Thoracic aorta endothelial cell (primary cell): ENCODE results near the gene WNT2B. TPM values are rescaled to one million over a fixed set of nuclear protein-coding genes. Genes with fewer than 3 reads are reported as not detected.

Source experiments
- total RNA-seq: library from RNA; depleted of rRNA; stranded (reverse); fragments of >200 nt; gene quantifications from 2 replicates; pipeline ENCODE4 v1.2.3, GENCODE V29; 2012

WNT2B gene
- total RNA-seq = 3.1 and 3.4 TPM in 2 replicates

DNA sequence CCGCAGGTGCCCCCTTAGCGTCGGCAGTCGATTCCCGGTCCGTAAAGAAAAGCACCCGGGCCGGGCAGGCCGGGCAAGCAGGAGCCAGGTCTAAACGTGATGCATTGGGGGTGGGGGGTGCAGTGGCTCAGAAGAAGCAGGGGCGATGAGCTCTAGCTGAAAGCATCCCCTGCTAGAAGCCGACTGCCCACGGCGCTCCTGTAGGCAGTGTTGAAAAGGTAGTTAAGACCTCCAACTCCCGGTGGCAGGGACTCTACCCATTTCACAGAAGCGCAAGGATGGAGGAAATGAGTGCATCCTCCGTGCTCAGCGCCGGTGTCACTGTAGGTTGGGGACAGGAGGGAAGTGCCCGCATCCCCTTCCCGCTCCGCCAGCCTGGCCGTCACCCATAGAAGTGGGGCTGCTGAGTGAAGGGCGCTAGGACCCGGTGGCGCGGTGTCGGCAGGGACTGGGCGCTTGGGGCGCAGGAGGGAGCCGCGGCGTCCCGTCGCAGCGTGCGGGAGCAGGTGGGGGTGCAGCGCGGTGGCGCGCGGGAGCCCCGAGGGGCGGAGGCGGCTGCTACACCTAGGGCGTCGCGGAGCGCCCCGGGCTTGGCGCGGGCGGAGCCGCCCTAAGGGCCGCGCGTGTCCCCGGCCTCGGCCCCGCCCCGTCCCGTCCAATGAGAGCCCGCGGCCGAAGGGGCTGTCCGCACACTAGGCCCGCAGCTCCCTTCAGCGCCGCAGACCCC is at the start of gene WNT2B:
Gene WNT2B (plus strand): TSS at position 688 of the 727 bp plus-strand sequence. CDS start 298 bp downstream, outside the sequence.

Other genes starting within 250 kb of the WNT2B start
- gene CTTNBP2NL, start 112.8 kb upstream of the WNT2B start, total RNA-seq = 64.1 and 68.7 TPM in 2 replicates
- gene ST7L, start 110.2 kb downstream of the WNT2B start, total RNA-seq = 18.9 and 22.8 TPM in 2 replicates
- gene CAPZA1, start 110.9 kb downstream of the WNT2B start, total RNA-seq = 374 and 404 TPM in 2 replicates
- gene MOV10, start 165.7 kb downstream of the WNT2B start, total RNA-seq = 42.2 and 54.1 TPM in 2 replicates
- 618 and 791 TPM in 2 replicates for gene RHOC, start 198.2 kb downstream of the WNT2B start, total RNA-seq
- 0.65 and 1.9 TPM in 2 replicates for gene PPM1J, start 206.4 kb downstream of the WNT2B start, total RNA-seq